HL-60 (cell line): ENCODE results near the gene DIAPH1.

ENCODE experiments used
- CTCF ChIP-seq: IDR thresholded peaks from one replicate; pipeline ENCODE4 v1.5.1; 2011; ENCODE audit warnings: low read length, control low read depth, inconsistent platforms; ENCODE audit not compliant: insufficient read depth
- POLR2AphosphoS5 ChIP-seq: IDR thresholded peaks from 2 replicates; pipeline ENCODE4 v1.6.1; 2012; ENCODE audit warnings: low read depth
- REST ChIP-seq: IDR thresholded peaks from 2 replicates; pipeline ENCODE4 v1.6.1; 2012; ENCODE audit warnings: low read depth; ENCODE audit not compliant: insufficient replicate concordance

GRCh38 chr5:141519605-141520565, 98.9 kb downstream of the DIAPH1 start:
- TF ChIP-seq CTCF (no peak), POLR2AphosphoS5 (no peak), REST (no peak)
